GM12801 (cell line): ENCODE data around the gene PRM2.

Source experiments
- CTCF ChIP-seq: IDR thresholded peaks from one replicate; pipeline ENCODE4 v1.5.1; 2011; ENCODE audit warnings: control low read depth; ENCODE audit not compliant: insufficient read length; ENCODE audit errors: extremely low read depth

Gene PRM2

GRCh38 chr16:11255737-11256660 is 20.3 kb downstream of the PRM2 start, which contains the start of gene SOCS1:
Gene SOCS1, minus strand, starts transcription at chr16:11256204. Its CDS starts 726 bp downstream, at chr16:11255478.
- no peak for TF ChIP-seq CTCF

GRCh38 chr16:11254913-11255736 is 21.2 kb downstream of the PRM2 start:
- no peak for TF ChIP-seq CTCF

- no peak for TF ChIP-seq CTCF
These were observed 22.0 kb downstream of the PRM2 start for GRCh38 chr16:11253995-11254912.

GRCh38 chr16:11253009-11253994 is 23.0 kb downstream of the PRM2 start:
- TF ChIP-seq CTCF = no peak

- no peak for TF ChIP-seq CTCF
These were observed 23.8 kb downstream of the PRM2 start for GRCh38 chr16:11252482-11252931.
